ENCODE data around the gene SAG. TPM values are rescaled to one million over a fixed set of nuclear protein-coding genes. Genes with fewer than 3 reads are reported as not detected.

SAG gene
- total and polyA plus RNA-seq, 9 of the 15 experiments (the other 6 are each of a cell fraction or from before 2014, with no cell fraction given) = 0.04 to 0.64 (median 0.31) TPM; not detected in 5

- intact Hi-C loops (cut with micrococcal nuclease) (loop anchor here (10.0 kb wide), 1 partner anchor 177 kb away; no protein-coding TSS in a partner anchor), in situ Hi-C loops (cut with MboI) (loop anchor here (10.0 to 25.0 kb wide), 2 partner anchors 413 to 655 kb away; no protein-coding TSS in a partner anchor)
- no TSS peak for BruUV-seq (replicated peaks)
- no peak overlapping the region for H2AFZ ChIP-seq (ENCODE audit: low read depth, low read length)
- 89% methylated on average over 6 of the region's 6 CpGs for WGBS (ENCODE audit: insufficient coverage, low coverage, missing lambda C conversion rate)
- H3K27me3 ChIP-seq (ENCODE audit: control insufficient read depth in 2 of 2, insufficient read depth in 2 of 2, low read length in 2 of 2) = no peaks in the 10 kb centered on the region
- DNase-seq (ENCODE audit: extremely low read depth in 1 of 4, low spot score in 3 of 4) = no peak
- no peaks in the 10 kb centered on the region for H3K4me1 ChIP-seq (replicated peaks in 1 of 2; ENCODE audit: control insufficient read depth in 2 of 2, insufficient read depth in 2 of 2, low read length in 2 of 2)
- ChIA-PET POLR2A (no interaction called here), CTCF (ENCODE audit: low intra/inter-chr PET ratio) (no interaction called here)
- peaks cover under 1% of the 10 kb centered on the region; the same call in 1 of the 2 replicates for H4K20me1 ChIP-seq (replicated peaks; ENCODE audit: control insufficient read depth, insufficient read depth, low read length)
- H3K79me2 ChIP-seq (ENCODE audit: control insufficient read depth, insufficient read depth, low read length) = no peaks in the 10 kb centered on the region
- H3K27ac ChIP-seq (ENCODE audit: extremely low read depth, low read depth, low read length) = no peak overlapping the region
- no peak overlapping the region for H3K4me3 ChIP-seq
- peaks cover 93% of the 10 kb centered on the region for H3K36me3 ChIP-seq (ENCODE audit: control insufficient read depth, insufficient read depth, low read length)
- no peaks in the 10 kb centered on the region for H3K9me3 ChIP-seq (replicated peaks; ENCODE audit: control insufficient read depth, insufficient read depth, low read depth, low read length)
- H3K9ac ChIP-seq (ENCODE audit: insufficient read depth in 1 of 2, low read depth in 2 of 2, low read length in 2 of 2) = no peak overlapping the region
- H3K4me2 ChIP-seq (ENCODE audit: insufficient read depth, low read length) = no peak overlapping the region
- ATAC-seq = no peak
- FAIRE-seq = no peak
- no peaks in the 10 kb centered on the region for H3K9me1 ChIP-seq (ENCODE audit: control insufficient read depth, insufficient read depth, low read length)
- TF ChIP-seq CGGBP1 (CRISPR knock-in tag; IDR thresholded peaks at IDR 0.05) = no peak
- no peak for TF ChIP-seq KDM5B (IDR thresholded peaks at IDR 0.05; ENCODE audit: insufficient replicate concordance, low read depth, low read length)
- TF ChIP-seq MAX (CRISPR knock-in tag; IDR thresholded peaks at IDR 0.05) = 0 out of 2 replicates have a peak, but pooled peaks have one; percentile 22
- TF ChIP-seq SIX5 (IDR thresholded peaks at IDR 0.05; ENCODE audit: borderline replicate concordance in 1 of 2, insufficient read depth in 1 of 2, low read depth in 1 of 2, low read length in 2 of 2) = no peak
- no peak for TF ChIP-seq FOXK2 (conservative IDR thresholded peaks at IDR 0.05 in 1 of 2, IDR thresholded peaks at IDR 0.05 in 1 of 2; ENCODE audit: low read depth in 2 of 2)
- TF ChIP-seq NR1H2 (CRISPR knock-in tag; IDR thresholded peaks at IDR 0.05) = no peak
- TF ChIP-seq GATAD2A (IDR thresholded peaks at IDR 0.05) = no peak
These were observed 39.9 kb upstream of the SAG start for GRCh38 chr2:233267516-233268245.
